Measurements from ENCODE around the gene PRND. TPM values are rescaled to one million over a fixed set of nuclear protein-coding genes. Genes with fewer than 3 reads are reported as not detected.

Gene PRND
- total RNA-seq, 1 donor from 2014 or later, result 1.8 TPM

DNA sequence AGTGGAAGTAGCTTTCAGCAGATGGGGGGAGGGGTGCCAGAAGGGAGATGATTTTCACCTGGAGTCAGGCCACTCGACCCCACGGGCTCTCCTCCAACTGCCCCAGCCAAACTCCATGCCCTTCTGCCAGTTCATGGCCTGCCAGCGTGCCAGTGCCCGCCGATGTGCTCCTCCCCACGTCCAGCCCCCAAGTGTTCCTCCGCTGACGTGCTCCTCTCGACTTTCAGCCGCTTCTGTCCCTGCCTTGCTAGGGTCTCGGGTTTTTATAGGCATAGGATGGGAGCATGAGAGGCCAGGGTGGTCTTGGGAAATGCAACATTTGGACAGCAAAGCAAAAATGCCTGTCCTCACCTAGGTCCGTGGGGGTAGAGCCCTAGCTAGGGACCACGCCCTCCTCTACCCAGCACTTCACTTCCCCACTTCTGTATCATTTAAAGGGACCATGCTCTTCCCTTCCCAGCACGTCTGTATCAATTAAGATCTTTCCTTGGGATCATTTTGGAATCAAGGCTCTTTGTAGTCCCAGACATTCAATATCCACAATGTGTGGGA lies 54.4 kb downstream of the PRND start:
- no peak for DNase-seq (ENCODE audit: low read depth, low spot score)

Other genes starting within 250 kb of the PRND start
- gene PRNP, start 35.5 kb upstream of the PRND start, total RNA-seq, result 84.3 and 102 TPM in 2 replicates
- gene RASSF2, start 101.7 kb downstream of the PRND start, total RNA-seq, result 68.7 and 87.5 TPM in 2 replicates